Left hindlimb (tissue), 1 donor: Measurements from ENCODE around the gene SH3BP4.
"Not testable (repeated sequence)": the region's sequence is repeated elsewhere in the genome, so short reads cannot be mapped to it uniquely, and the experiment has no call there.

ENCODE experiments used
- DNase-seq: peaks from one replicate; pipeline ENCODE4 v3.0.0-alpha.2; 2018

SH3BP4 gene

DNA sequence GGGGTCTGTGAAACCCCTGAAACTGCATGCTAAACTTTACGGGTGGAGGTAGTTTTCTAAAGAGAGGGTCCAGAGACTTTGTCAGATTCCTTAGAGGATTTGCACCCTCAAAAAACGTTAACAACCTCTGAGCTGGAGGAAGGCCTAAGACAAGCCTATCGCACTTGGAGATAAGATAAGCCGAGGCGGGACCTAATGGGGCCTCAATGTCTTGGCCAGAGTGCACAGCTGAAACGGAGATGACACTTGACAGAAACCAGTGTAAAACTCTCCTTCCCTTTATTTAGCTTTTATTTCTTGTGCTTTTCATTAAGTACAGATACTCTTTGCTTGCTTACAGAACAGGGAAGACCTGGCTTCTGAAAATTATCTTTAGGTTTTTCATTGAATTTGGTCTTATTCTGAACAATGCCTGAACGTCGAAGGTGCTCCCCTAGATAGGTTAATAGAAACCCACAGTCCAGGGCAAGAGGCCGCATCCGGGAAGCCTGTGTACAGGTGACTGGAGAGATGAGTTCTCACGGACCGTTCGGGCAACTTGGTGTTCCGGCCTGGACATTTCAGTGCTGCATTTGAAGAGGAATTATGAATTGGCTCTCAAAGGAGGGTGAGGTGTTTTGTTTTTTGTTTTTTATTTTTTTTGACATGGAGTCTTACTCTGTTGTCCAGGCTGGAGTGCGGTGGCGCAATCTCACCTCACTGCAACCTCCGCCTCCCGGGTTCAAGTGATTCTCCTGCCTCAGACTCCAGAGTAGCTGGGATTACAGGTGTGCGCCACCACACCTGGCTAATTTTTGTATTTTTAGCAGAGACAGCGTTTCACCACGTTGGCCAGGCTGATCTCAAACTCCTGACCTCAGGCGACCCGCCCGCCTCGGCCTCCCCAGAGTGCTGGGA, 49.7 kb downstream of the SH3BP4 start:
- DNase-seq, result no peak

DNA sequence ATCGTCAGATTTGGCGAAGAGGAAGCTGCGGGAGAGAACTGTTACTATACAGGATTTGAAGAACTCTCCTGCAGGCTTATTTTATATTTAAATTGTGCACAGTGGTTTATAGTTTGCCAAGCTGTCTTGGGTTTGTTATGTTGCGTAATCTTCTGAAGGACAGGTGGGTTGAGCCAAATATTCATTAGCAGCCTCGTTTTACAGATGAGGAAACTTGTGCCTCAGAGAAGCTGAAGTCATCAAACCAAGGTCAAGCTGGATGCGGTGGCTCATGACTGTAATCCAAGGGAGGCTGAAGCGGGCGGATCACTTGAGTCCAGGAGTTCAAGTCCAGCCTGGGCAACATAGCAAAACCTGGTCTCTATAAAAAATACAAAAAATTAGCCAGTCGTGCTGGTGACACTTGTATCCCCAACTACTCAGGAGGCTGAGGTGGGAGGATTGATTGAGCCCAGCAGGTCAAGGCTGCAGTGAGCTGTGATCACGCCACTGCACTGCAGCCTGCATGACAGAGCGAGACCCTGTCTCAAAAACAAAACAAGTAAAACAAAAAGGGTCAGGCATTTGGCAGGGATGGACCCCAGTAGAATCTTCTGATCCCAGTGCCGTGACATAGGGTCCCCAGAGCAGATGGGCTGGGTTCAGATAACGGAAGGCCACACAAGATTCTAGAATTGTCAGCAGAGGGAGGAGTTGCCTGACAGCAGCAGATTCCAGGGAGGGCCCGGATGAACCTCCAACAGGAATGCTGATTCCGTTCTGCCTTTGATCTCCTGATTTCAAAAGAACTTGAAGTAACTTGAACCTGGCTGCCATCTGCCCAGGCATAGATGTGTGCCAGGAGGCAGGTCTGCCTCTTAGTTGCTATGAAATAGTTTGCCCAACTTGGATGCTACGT, 50.6 kb downstream of the SH3BP4 start:
- DNase-seq, result no peak

DNA sequence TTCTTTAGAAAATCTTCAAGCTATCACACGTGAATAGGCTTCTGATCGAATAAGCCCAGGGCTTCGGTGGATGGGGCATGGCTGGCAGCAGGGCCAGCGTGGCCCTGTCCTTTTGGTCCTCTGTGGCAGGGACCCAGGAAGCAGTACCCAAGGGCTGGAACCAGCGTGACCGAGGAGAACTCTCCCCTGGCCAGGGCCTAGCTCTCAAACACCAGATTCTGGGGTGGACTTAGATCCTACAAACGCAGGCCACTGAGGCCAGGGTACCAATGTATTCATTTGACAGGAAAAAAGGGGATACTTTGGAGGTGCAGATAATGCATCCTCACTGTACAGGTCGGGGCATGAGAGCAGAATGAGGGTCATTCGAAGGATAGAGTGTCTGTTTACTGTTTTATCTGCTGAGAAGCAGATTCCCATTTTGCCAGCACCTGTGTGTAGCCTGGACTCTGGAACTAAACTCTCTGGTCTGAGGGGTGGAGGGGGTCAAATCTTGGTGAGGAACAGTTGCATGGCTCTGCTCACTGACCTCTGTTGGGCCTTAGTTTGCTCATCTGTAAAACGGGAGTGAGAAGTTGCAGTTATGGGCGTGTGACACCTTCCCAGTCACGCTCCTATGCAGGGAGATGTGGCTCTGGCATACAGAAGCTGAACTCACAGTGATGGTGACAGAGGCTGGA, 51.4 kb downstream of the SH3BP4 start:
- no peak for DNase-seq

DNA sequence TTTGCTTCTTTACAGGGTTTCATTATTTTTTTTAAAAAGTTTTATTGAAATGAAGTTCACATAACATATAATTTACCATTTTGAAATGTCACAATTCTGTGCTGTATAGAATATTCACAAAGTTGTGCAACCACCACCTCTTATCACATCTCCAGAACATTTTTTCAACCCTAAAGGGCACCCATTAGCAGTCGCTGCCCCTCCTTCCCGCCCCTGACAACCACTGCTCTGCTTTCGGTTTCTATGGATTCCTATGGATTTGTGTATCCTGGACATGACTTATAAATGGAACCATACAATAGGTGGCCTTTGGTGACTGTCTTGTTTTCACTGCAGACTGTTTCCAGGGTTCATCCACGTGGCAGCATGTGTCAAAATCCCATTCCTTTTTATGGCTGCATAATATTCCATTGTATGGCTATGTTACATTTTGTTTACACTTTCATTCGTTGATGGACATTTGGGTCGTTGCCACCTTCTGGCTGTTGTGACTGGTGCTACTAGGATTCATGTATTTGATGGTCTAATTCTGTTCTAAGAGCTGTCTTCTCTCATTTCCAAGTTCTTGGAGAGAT, 52.6 kb downstream of the SH3BP4 start:
- DNase-seq, result no peak

DNA sequence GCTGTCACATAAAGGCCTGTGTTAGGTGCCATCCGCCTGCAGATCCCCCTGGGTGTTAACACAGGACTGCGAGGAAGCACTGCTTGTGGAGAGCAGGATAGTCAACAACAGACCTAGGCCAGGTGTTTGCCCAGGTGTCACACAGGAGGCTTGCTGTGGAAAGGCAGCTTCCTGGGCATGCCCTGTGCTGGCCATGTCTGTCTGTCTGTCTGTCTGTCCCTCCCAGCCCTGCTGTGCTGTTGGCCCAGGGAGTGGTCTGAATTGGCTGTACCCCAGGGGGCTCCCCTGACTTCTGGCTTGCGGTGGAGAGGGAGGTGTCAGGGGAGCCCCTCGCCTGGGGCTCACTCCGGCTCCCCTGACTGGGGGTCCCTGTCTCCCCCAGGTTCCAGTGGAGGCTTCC, 53.2 kb downstream of the SH3BP4 start:
- DNase-seq, result no peak

DNA sequence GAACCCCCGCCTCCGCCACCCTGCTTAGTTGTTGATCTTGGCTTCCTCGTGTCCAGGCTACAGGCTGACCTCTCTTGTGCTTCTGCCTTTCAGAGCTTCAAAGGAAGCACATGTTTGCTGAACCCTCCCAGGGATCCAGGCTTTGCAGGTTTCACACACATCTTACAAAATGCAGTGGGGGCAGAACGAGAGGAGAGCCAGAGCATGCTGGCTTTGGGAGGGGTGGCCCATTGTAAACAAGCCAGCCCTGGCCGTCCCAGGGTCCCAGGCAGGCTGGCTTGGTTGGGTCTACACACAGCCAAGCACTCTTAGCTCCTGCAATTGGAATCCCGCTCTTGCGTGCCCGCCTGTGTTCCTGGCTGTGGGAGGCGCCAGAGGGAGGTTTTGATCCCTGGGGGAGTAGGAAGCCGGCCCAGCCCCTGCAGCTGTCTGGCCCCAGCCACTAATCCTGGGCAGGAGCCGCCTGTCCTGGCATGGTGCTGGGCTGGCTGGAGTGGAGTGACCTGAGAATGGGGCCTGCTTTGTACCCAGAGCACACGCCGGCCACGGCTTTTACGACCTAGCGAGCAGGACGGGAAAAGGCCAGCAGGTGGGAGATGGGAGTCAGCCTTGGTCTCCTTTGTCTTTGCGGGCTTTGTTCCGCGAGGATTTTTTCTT, 53.9 kb downstream of the SH3BP4 start:
- DNase-seq, result peak; percentile 78

DNA sequence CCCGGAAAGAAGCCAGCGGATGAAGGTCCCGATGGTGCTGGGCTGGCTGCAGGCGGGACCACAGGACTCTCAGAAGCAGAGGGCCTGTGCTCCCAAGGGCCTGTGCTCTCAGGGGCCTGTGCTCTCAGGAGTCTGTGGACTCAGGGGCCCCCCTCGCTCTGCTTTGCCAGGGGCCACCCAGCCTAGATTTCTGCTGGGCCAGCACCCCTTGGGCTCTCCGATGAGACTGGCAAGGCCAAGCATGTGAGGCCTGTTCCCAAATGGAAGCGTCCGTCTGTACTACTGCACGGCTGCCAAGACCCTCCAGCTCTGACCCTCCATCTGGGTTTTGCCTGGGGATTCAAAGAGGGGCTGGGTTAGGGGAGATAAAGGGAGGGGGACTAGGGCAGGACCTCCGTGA, 54.6 kb downstream of the SH3BP4 start:
- DNase-seq, result no peak

DNA sequence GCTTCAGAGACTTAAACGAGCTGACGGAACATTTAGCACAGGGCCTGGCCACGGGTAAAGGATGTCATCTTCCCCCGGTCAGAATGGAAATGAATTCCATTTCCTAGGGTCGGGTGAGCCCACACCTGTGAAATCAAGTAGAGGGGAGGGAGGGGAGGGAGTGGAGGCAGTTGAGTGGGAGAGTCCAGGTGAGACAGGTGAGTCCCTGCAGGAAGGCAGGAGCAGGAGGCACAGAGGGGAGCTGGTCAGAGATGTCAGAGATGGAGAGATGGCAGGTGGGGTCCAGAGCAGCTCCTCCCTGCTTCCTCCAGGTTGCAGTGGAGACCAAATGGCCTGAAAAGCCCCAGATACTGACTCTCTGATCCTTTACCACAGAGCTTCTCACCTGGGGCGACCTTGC, 55.2 kb downstream of the SH3BP4 start:
- no peak for DNase-seq

DNA sequence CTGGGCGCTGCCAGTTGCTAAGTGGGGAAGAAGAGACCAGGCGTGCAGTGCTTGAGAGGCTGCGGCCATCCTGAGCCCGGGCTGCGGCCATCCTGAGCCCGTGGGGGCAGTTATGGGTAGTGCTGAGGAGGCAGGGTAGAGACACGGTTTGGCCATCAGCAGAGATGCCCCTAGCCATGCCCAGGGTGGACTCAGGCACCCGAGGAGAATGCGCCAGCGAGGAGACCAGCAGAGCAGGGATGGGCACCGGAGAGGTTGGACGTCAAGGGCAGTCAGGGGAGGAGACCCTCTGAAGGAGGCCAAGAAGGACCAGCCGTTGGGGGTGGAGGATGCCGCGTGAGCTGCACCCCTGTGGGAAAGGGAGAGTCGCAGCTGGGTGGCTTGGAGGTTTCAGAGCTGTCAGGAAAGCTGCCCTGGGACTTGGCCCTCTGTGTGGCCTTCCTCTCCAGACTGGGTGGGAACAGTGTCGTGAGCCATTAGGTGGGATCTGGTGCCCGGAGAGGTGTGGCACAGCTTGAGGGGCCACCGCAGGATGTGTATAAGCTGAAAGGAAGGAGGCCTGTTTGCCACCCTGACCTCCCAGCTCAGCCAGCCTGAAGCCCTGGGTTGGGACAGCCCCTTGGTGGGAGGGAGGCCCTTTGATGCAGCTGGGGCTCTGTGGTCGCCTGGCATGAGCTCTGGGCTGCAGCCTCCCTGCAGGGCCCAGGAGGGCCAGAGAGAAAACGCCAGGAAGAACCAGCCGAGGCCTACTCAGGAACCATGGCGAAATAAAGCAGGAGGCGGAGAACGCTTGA, 56.0 kb downstream of the SH3BP4 start:
- no peak for DNase-seq

DNA sequence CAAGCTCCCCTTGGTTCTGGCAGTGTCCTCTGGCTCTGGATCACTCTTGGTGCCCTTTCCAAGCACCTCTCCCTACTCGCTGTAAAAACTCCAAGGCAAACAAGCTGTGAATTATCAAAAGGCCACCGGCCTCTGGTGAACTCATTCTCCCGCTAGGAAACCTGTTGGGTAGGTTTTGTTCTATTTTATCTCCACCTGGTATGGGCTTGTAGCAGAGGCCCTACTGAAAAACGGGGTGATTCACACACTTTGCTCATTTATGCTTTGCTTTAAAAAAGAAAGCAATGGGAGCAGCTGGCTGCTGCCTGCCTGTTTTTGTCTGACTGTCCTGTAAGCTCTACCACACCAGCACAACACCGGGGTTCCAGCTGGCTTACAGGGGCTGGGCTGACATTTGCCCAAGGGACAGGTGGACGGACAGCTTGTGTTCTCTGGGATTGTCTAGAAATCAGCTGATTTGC, 56.8 kb downstream of the SH3BP4 start:
- DNase-seq, result no peak

DNA sequence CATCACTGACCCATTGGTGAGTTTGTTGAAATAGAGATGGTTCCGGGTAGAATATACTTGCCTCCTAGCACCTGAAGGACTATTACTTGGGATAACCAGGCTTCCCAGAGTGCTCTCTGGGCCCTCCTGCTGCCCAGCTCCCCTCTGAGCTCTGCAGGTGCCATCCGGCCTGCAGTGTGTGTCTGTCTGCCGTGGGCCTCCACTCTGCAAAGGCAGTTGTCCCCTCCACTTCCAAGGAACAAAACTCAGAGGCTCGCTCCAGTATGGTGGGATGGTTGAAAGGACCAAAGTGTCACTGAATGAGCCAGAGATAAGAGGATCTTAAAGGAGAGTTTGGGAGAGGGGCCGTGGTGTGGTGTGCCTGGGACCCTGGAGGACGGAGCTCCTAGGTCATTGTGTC, 57.3 kb downstream of the SH3BP4 start:
- DNase-seq, result no peak

DNA sequence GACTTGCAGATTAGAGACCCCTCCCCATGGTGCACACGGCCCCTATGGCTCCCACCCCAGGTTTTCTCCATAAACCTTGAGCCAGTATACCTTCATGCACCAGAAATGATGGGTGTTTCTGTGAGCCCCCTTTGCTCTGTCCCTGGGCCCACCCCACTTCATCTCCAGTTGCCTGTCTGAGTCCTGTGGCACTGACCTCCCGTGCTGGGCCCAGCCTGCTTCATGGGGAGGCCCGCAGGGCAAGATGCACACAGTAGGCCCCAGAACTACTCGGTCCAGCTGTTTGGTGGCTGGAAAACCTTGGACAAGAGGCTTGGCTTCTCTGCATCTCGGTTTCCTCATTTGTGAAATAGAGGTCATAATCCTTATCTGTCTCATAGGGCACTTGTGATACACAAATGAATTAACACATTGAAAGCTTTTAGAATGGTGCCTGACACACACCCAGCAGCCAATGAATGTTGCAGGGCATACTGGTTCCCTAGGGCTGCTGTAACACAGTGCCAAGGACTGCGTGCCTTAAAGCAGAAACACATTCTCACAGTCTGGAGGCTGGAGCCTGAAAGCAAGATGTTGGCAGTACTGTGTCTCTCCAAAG, 58.4 kb downstream of the SH3BP4 start:
- no peak for DNase-seq

DNA sequence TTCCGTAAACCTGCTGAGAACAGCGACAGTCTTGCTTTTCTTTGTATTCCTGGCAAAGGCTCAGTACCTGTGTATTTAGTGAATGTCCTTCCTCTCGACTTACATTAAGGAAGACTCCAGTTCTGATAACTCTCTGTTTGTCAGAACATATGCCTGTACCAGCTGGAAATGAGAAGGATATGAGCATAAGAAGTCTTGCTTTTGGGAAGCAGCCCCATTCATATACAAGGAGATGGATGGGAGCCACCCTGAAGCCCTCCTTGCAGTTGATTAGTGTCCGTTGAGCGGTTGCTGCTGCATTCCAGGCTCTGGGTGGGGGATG, 59.8 kb downstream of the SH3BP4 start:
- DNase-seq, result no peak

DNA sequence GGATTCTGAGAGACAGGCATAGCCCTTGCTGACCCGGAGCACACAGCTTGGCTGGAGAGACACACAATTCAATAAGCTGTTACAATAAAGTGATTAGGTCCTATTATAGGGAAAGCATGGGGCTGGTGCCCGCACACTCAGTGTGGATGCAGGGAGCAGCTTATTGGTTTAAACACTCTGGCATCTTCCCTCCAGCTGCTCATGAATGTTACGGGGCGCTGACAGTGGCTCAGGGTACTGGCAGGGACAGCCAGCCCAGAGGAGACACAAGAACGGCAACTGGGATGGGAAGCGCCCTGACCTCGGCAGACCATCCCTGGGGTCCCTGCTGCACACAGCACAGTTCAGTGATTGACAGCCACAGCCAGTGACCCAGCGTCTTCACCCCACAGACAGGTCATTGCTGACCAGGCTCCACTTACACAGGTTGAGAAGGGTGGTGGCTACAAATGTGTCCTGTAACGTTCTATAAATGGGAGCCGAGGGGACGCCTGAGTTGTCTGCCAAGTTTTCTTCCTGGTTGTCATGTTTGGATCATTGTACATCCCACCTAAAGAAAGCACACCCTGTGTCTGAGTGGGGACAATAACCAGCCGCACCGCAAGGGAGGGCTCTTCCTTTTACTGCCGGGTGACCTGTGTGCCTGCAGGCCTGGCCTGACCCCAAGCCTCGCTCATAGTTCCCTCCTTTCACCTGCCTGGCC, 60.3 kb downstream of the SH3BP4 start:
- DNase-seq, result no peak

DNA sequence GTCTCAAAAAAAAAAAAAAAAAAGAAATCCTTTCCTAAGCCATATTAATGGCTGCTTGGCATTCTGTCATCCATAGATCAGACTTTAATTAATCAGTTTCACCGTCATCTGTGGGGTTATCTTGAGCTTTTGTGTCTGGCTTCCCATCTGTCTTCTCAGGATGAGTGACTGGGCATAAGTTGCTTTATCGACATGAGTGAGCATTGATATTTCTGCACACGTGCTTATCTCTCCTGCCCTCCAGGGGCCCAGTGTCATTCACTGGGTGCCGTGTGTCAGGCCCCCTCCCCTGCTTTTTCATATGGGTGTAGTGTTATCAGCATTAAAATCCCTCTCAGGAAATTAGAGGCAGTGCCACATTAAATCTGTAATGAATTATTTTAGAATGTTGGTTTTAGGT, 65.6 kb downstream of the SH3BP4 start:
- no peak for DNase-seq

DNA sequence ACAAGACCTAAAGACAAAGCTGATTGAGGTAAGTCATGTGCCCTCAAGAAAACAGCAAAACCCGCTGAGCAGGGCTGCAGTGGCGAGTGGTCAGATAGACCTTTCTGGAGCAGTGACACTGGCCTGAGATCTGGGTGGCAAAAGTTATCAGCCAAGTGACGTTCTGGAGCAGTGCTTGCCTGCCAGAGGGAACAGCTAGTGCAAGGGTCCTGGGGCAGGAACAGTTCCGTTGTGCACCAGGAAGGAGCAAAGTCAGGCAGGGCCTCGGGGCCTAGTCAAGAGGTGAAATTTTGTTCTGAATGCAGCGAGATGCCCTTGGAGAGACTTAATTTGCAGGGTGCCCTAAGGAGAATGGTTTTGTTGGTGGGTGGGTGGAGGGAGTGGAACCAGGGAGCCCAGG, 67.0 kb downstream of the SH3BP4 start:
- DNase-seq, result no peak

DNA sequence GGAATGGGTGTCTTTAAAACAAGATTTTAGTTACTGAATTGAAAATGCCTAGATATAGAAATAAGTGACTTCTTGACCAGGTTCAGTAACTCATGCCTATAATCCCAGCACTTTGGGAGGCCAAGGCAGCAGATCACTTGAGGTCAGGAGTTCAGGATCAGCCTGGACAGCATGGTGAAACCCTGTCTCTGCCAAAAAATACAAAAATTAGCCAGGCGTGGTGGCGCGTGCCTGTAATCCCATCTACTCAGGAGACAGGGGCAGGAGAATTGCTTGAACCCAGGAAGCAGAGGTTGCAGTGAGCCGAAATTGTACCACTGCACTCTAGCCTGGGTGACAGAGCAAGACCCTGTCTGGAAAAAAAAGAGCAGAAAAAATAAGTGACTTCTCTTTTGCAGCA, 68.3 kb downstream of the SH3BP4 start:
- DNase-seq, result not testable (repeated sequence)

DNA sequence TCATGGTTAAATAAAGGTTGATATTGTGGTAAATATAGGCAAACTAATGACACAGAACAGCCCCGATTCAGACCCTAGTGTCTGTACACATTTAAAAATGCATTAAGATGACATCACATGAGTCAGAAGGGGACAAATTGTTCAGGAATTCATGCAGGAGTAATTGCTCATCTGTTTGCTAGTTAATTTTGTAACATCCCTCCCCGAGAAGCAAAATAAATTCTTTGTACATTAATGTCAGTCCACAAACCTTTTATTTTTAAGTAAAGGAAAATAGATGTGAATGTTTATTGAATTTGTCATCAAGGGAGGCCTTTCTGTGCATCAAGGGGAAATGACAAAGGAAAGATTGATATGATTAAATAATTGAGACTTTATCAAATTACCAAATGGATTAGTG, 69.9 kb downstream of the SH3BP4 start:
- DNase-seq, result no peak

DNA sequence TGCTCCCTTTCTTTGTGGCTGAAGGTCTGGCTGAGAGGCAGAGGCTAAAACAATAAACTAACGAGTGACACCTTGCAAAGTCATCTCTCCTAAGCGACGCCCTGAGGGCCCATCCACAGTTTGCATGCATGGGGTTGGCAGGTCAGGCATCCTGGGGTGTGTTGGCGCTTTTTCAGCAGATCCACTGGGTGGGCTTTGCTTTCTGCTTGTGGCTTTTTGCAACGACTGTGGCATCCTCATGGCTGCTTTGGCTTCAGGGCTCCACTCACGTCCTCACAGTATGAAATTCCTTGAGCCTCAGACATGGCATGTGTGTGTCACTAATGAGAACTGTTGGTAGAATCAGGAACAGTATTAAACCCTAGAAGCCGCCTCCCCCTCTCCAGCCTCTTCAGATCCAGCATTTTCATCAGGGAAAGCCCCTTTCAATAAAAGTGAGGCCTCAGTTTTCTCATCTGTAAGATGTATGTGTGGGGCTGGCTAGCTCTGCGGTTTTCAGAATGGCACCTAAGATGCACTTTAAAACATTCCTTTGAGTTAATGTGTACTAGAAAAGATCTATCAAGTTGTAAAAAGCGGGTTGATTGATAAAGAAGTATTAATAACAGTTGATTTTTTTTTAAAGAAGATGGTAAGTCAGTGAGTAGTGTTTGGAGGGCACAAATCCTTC, 72.5 kb downstream of the SH3BP4 start:
- DNase-seq, result no peak
